Activated naive CD8-positive, alpha-beta T cell treated with anti-CD3 and anti-CD28 coated beads, Interleukin-2, amount 10 ng/mL, durations not matched to agents 7 days and 5 days (primary cell): ENCODE data around the gene PLCD4. TPM values are rescaled to one million over a fixed set of nuclear protein-coding genes. Genes with fewer than 3 reads are reported as not detected.
A peak's percentile ranks its signal among the peaks of the same experiment; 100 is the strongest.

Source experiments
- ATAC-seq: fragments of 150-1000 bp; cut with Tn5 transposase; one replicate; pipeline ENCODE4 v1.10.0; 2021; ENCODE audit warnings: low read depth, moderate library complexity
- POLR2A ChIA-PET: fragments of 350-600 bp; sonication (Branson Sonifier 250); formaldehyde crosslinking; loops from one replicate; lab custom pipeline; 2021; ENCODE audit warnings: antibody characterized with exemption; lab: Charles Lee
- DNase-seq: peaks from one replicate; pipeline ENCODE4 v3.0.0; 2021
- H3K27ac Mint-ChIP-seq: one replicate; pipeline ENCODE4 v1.8.0; 2022; ENCODE audit warnings: mild to moderate bottlenecking, mixed read lengths
- H3K27me3 Mint-ChIP-seq: one replicate; pipeline ENCODE4 v1.8.0; 2022; ENCODE audit warnings: mild to moderate bottlenecking, moderate library complexity, mixed read lengths
- H3K36me3 Mint-ChIP-seq: one replicate; pipeline ENCODE4 v1.8.0; 2021; ENCODE audit warnings: mild to moderate bottlenecking, mixed read lengths
- H3K4me1 Mint-ChIP-seq: one replicate; pipeline ENCODE4 v1.8.0; 2021; ENCODE audit warnings: mixed read lengths
- H3K4me3 Mint-ChIP-seq: one replicate; pipeline ENCODE4 v1.8.0; 2022; ENCODE audit warnings: mild to moderate bottlenecking, moderate library complexity, mixed read lengths
- H3K9me3 Mint-ChIP-seq: one replicate; pipeline ENCODE4 v1.8.0; 2021; ENCODE audit warnings: mixed read lengths
- total RNA-seq, 2 experiments: library from RNA; stranded (reverse); gene quantifications; one replicate each; pipeline ENCODE4 v1.2.3, GENCODE V29; 2021

Gene PLCD4
- total RNA-seq, 2 experiments from 2014 or later: 0.54 to 0.64 TPM

DNA sequence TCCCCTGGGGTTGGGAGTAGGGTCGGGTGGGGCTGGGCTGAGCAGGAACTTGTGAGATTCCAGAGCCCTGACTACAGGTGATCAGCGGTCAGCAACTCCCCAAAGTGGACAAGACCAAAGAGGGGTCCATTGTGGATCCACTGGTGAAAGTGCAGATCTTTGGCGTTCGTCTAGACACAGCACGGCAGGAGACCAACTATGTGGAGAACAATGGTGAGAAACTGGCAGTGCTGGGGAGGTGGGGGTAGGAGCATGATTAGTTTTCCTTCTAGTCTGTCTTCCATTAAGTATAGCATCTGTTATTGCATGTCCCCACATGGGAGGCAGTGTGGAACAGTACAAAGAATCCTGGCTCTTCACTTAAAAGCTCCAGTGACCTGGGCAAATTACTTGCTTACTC, 28.0 kb downstream of the PLCD4 start:
- Mint-ChIP-seq H3K36me3 (peaks cover 22% of the 10 kb centered on the region), H3K27ac (no peak overlapping the region), H3K4me1 (no peaks in the 10 kb centered on the region), H3K4me3 (no peak overlapping the region), H3K9me3 (no peaks in the 10 kb centered on the region), H3K27me3 (no peaks in the 10 kb centered on the region)
- DNase-seq (no peak), ATAC-seq (no peak)
- POLR2A ChIA-PET: no interaction called here

DNA sequence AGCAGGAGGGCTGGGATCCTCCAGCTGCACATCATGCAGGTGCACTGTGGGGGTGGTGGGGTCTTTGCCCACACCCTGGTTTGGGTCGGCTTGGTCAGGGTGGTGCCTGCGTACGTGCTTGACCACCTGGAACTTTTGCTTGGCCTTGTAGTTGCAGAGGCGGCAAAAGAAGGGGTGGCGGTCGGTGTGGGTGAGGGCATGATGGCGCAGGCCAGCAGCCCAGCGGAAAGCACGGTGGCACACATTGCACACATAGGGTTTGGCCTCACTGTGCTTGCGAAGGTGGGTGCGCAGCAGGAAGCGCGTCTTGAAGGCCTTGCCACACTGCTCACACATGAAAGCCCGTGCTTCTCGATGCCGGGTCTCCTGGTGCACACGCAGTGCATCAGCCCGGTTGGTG, 30.7 kb downstream of the PLCD4 start:
- H3K27ac Mint-ChIP-seq: no peak overlapping the region
- no peak overlapping the region for H3K4me3 Mint-ChIP-seq
- POLR2A ChIA-PET: no interaction called here
- ATAC-seq: no peak
- H3K9me3 Mint-ChIP-seq: no peaks in the 10 kb centered on the region
- peaks cover 27% of the 10 kb centered on the region for H3K36me3 Mint-ChIP-seq
- H3K4me1 Mint-ChIP-seq: no peaks in the 10 kb centered on the region
- H3K27me3 Mint-ChIP-seq: no peaks in the 10 kb centered on the region
- DNase-seq: no peak

DNA sequence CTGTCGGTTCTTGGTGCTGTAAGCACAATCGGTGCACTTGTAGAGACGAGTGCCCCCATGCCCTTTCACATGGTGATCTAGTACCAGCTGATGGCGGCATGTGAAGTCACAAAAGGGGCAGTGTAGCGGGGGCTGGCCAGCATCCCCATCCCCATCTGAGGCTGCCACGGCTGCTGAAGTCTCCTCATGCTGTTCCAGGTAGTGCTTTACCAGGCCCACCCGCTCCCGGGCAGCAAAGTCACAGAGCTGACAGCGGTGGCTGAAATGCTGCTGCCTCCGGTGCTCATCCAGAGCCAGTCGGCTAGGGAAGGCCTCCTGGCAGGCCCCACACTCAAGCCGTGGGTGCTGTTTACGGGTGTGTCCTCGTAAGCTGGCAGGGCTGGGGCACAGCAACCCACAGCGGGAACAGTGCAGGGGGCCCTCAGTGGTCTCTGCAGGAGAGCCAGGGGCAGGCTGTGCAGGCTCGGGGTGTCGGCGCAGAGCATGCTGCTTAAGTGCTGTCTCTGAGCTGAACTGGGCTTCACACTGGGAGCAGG, 34.5 kb downstream of the PLCD4 start:
- Mint-ChIP-seq H3K27me3 (no peaks in the 10 kb centered on the region), H3K9me3 (no peaks in the 10 kb centered on the region), H3K36me3 (peaks cover 17% of the 10 kb centered on the region), H3K4me3 (no peak overlapping the region), H3K27ac (no peak overlapping the region), H3K4me1 (no peaks in the 10 kb centered on the region)
- no peak for DNase-seq
- POLR2A ChIA-PET: interaction anchor here (0.6 kb wide), 1 partner anchor 44 kb away, joined by 3 read pairs; no protein-coding TSS in a partner anchor
- ATAC-seq: no peak

DNA sequence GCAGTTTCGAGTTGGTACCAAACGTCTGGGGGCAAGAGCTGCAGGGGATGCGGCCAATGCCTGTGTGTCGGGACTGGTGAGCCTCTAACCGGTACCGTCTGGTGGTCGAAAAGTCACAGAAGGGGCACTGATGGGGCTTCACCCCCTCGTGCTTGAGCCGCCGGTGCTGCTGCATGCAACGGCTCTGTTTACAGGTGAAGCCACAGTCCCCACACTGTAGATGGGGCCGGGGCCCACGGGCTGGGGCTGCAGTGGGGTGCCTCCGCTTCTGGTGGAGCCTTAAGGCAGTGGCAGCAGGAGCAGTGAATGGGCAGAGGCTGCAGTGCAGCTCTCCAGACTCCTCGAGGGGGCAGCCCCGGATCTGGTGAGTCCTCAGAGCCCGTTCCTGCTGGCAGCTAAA, 35.1 kb downstream of the PLCD4 start:
- ATAC-seq (no peak), DNase-seq (no peak)
- H3K27me3 Mint-ChIP-seq: no peaks in the 10 kb centered on the region
- H3K36me3 Mint-ChIP-seq: peaks cover 13% of the 10 kb centered on the region
- POLR2A ChIA-PET: no interaction called here
- H3K4me3 Mint-ChIP-seq: no peak overlapping the region
- H3K9me3 Mint-ChIP-seq: no peaks in the 10 kb centered on the region
- peaks cover 2% of the 10 kb centered on the region for H3K4me1 Mint-ChIP-seq
- H3K27ac Mint-ChIP-seq: no peak overlapping the region

DNA sequence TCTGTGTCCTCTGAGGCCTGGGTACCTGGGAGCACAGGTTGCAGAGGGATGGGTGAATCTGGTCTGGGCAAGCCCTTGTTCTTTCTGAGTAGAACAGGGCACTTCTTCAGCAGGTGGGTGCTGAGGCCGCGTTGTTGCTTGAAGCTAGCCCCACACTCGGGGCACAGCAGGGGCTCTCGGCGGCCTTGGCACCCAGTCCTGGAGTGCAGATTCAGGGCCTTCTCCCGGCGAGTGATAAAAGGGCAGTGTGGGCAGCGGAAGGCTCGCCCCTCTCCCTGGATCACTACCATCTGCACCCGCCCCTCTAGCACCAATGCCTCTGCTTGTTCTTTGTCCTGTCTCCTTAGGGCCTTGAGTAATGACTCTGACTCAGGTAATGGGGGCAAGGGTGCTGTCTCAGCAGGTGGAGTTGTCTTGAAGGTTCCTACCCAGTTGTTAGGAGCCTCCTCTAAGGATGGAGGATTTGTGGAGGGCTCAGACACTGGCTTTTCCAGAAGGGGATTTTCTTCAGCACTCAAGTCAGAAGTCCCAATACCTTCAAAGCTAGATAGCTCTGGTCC, 36.1 kb downstream of the PLCD4 start:
- no peaks in the 10 kb centered on the region for H3K27me3 Mint-ChIP-seq
- no peaks in the 10 kb centered on the region for H3K9me3 Mint-ChIP-seq
- POLR2A ChIA-PET: no interaction called here
- H3K27ac Mint-ChIP-seq: no peak overlapping the region
- peaks cover 9% of the 10 kb centered on the region for H3K36me3 Mint-ChIP-seq
- H3K4me3 Mint-ChIP-seq: no peak overlapping the region
- no peak for ATAC-seq
- H3K4me1 Mint-ChIP-seq: peaks cover 7% of the 10 kb centered on the region
- DNase-seq: no peak

DNA sequence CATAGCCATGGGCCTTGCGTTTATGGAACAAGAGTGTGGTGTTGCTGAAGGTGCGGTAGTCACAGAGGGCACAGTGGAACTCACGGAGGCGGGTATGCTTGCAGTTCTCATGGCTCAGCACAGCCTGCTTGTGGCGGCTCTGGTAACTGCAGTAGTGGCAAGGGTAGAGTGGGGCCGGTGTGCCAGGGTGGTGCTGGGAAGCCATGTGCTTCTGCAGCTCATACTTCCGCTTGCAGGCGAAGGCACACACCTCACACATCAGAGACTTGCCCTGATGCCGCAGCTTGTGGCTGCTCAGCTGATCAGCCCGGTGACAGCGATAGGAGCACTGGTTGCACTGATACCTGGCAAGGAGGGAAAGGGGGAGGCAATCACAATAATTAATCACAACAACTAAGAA, 37.0 kb downstream of the PLCD4 start:
- no peak overlapping the region for H3K27ac Mint-ChIP-seq
- no peaks in the 10 kb centered on the region for H3K27me3 Mint-ChIP-seq
- DNase-seq (no peak), ATAC-seq (no peak)
- H3K36me3 Mint-ChIP-seq: peaks cover 12% of the 10 kb centered on the region
- POLR2A ChIA-PET: no interaction called here
- H3K4me1 Mint-ChIP-seq: peaks cover 7% of the 10 kb centered on the region
- no peaks in the 10 kb centered on the region for H3K9me3 Mint-ChIP-seq
- no peak overlapping the region for H3K4me3 Mint-ChIP-seq

DNA sequence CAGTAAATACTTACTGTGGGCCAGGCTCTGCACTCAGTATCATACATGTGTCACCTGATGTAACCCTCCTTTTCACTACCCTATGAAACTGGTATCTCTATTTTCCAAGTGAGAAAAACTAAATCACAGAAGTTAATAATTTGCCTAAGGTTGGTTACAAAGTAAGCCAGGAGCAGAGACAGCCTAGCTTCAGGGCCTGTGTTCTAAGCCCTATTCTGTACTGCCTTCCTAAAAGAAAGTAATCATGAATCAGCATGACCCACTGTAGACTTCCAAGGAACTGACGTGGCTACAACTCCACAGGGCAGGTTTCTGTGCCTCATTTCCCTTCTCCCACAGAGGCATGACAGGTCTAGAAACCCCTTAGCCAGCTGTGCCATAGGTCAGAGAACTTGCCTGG, 37.4 kb downstream of the PLCD4 start:
- POLR2A ChIA-PET: no interaction called here
- Mint-ChIP-seq H3K4me3 (no peak overlapping the region), H3K4me1 (peaks cover 7% of the 10 kb centered on the region), H3K9me3 (no peaks in the 10 kb centered on the region), H3K36me3 (peaks cover 12% of the 10 kb centered on the region), H3K27ac (no peak overlapping the region), H3K27me3 (no peaks in the 10 kb centered on the region)
- DNase-seq (no peak), ATAC-seq (no peak)

DNA sequence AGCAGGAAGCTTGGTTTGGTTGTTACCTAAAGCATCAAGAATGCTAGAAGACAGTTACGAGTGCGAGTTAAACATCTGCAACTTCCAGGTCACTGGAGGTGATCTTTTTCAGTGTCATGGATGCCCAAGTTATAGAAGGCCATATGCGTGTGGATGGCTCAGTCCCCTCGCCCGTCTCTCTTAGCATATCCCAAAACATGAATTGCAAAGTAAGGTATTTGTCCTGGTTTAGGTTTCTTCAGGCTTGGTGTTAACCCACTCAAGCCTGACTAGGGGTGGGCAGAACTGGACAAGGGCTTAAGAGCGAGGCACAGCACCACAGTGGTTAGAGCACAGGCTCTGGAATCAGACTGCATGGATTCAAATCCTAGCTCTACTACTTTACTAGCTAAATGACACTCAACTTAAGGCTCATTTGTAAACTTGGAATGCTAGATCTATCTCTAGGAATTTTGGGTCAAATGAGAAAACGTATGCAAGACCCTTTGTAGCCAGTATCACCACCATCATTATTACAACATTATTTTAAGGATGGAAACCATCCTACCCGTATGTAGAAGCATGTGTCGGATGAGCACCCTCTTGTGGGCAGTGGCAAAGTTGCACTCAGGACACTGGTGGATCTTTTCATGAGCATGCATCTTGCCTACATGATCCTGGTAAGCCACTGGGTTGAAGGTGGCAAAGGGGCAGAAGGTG, 40.5 kb downstream of the PLCD4 start:
- Mint-ChIP-seq H3K27me3 (no peaks in the 10 kb centered on the region), H3K36me3 (peaks cover 8% of the 10 kb centered on the region), H3K4me1 (peaks cover 7% of the 10 kb centered on the region), H3K27ac (no peak overlapping the region), H3K9me3 (no peaks in the 10 kb centered on the region), H3K4me3 (no peak overlapping the region)
- DNase-seq (peak; percentile 57), ATAC-seq (peak; percentile 84)
- POLR2A ChIA-PET: interaction anchor here (0.7 kb wide), 1 partner anchor 201 kb away, joined by 3 read pairs; no protein-coding TSS in a partner anchor

DNA sequence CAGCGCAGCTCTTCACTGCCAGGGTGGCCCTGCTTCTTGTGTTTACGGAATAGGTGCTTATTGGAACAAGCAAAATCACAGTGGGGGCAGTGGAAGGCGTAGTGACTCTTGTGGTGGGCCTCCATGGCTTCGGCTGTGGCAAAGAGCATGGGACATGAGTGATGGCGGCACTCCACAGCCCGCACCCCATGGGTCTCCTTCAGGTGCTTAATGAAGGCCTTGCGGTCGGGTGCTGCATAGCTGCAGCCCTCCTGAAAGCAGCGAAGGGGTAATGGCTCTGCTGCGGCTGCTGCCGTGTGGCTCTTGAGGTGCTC, 41.0 kb downstream of the PLCD4 start:
- no peak overlapping the region for H3K27ac Mint-ChIP-seq
- H3K27me3 Mint-ChIP-seq: no peaks in the 10 kb centered on the region
- peaks cover 8% of the 10 kb centered on the region for H3K36me3 Mint-ChIP-seq
- ATAC-seq (peak; percentile 9), DNase-seq (no peak)
- H3K4me3 Mint-ChIP-seq: no peak overlapping the region
- POLR2A ChIA-PET: interaction anchor here (0.7 kb wide), 1 partner anchor 200 kb away, joined by 3 read pairs; no protein-coding TSS in a partner anchor
- H3K9me3 Mint-ChIP-seq: no peaks in the 10 kb centered on the region
- peaks cover 7% of the 10 kb centered on the region for H3K4me1 Mint-ChIP-seq

DNA sequence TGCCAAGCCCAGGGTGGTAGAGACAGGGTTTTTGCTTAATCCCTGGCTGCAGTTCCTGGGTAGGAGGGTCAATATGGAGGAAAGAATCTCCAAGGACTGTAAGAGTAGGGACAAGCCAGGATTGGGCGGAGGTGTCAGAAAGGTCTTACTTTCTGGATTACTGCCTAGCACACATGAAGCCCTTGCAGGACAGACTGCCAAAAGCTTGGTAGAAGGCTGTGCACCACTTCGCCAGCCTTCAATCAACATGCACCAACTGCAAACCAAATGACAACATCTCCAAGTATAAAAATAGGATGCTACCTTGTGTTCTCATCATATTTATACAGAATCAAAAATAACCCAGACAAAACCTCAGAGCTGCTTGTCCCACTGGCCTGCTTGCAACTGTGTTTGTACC, 48.1 kb downstream of the PLCD4 start:
- Mint-ChIP-seq H3K36me3 (peaks cover 7% of the 10 kb centered on the region), H3K4me3 (no peak overlapping the region), H3K4me1 (peaks cover 28% of the 10 kb centered on the region), H3K9me3 (no peaks in the 10 kb centered on the region), H3K27me3 (no peaks in the 10 kb centered on the region), H3K27ac (no peak overlapping the region)
- ATAC-seq: no peak
- DNase-seq: no peak
- POLR2A ChIA-PET: no interaction called here

DNA sequence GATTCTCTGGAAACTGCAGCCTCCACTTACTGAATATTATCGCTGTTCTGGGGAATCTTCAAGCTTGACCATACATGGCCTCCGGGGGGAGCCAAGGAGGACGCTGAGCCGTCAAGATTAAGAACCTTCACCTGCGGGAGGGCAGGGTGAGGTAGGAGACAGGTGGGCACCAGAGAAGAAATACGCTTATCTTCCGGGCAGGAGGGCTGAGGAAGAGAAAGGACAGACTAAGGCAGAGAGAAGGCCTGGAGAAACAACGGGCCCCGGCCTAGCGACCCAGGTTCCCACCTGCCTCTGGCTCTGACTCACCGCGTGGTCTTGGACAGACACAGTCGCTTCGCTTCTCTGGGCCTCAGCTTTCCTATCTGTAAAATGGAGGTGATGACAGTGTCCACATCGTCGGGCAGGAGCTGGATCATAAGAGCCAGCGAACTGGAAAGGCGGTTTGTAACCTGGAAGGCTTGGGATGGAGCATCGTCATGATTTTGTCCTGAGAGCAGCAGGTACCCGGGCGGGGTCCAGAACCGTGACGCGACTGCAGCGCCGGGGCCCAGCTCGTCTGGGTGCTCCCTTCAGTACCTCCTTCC, 51.1 kb downstream of the PLCD4 start:
- Mint-ChIP-seq H3K27me3 (no peaks in the 10 kb centered on the region), H3K9me3 (no peaks in the 10 kb centered on the region), H3K4me1 (peaks cover 28% of the 10 kb centered on the region), H3K36me3 (peaks cover 6% of the 10 kb centered on the region), H3K4me3 (peak overlapping the region; percentile 98), H3K27ac (peak overlapping the region; percentile 96)
- ATAC-seq (peak; percentile 36), DNase-seq (peak; percentile 63)
- POLR2A ChIA-PET: interaction anchor here (0.7 to 5.1 kb wide), 10 partner anchors 8 to 443 kb away, joined by 3 to 53 read pairs (median 4); partner anchors contain the start of genes RNF25, STK36 and TTLL4

DNA sequence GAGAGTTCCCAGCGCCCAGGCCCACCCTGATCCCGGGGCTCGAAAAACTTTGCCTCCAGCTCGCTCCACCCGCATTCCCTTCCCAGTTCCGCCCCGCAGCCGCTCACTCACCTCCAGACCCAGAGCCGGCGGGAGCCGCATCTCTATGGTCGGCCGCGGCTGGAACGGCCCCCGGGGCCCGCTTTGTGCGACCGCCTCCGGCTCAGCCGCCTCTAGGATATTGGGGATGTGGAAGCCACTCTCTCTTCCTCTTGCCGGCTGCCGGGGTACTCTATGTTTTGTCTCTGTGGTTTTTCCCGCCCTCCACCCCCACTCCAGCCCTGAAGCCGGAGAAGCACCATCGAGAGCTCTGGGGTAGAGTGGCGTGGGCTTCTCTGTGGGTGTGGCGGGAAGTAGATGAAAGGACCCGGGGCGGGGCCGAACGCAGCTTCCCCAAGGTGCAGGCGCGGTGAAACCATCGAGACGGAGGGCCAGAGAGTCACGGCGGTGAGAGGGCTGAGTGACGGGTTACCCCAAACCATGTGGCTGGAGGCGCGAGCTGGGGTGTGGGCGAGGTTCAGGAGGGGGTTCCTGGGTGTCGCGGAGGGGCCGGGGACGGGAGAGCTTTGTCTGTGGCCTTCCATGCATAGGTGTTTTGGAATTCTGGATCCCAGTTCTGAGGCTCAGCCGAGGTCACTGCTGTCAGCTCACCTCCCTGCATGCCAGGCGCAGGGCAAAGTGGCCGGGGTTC, 51.7 kb downstream of the PLCD4 start, which contains the start of the genes BCS1L and ZNF142:
Gene BCS1L, plus strand, starts transcription at position 426 of the 730 bp plus-strand sequence. CDS start 1,305 bp downstream, outside the sequence.
Gene ZNF142, minus strand, starts transcription at position 366 of the 730 bp plus-strand sequence. CDS start 3,194 bp downstream, outside the sequence.
- no peaks in the 10 kb centered on the region for H3K27me3 Mint-ChIP-seq
- DNase-seq (peak; percentile 91), ATAC-seq (peak; percentile 94)
- H3K4me1 Mint-ChIP-seq: peaks cover 28% of the 10 kb centered on the region
- H3K27ac Mint-ChIP-seq: peak within 1 kb of the TSS; percentile 96
- POLR2A ChIA-PET: interaction anchor here (0.6 to 5.1 kb wide), 15 partner anchors 9 to 627 kb away, joined by 3 to 53 read pairs (median 3); partner anchors contain the start of genes RNF25, STK36 and TTLL4
- H3K4me3 Mint-ChIP-seq: peak within 1 kb of the TSS; percentile 98
- H3K9me3 Mint-ChIP-seq: no peaks in the 10 kb centered on the region
- peaks cover 9% of the 10 kb centered on the region for H3K36me3 Mint-ChIP-seq

DNA sequence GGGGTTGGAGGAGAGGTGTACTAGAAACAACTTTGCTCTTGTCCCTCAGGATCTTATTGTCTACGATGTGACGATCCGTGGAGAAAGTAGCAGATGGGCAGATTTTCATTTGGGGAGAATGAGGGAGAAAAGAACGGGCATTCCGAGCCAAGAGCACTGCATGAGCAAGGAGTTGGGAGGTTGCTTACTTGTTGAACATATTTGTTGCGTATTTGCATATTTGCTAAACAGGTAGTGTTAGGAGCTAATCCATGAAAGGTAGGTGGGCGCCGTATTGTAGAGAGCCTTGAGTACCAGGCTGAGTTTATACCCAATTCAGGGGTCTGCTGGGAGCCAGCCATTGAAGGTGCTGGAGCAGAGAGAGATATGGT, 52.3 kb downstream of the PLCD4 start:
- Mint-ChIP-seq H3K4me3 (peak overlapping the region; percentile 98), H3K9me3 (no peaks in the 10 kb centered on the region), H3K4me1 (peaks cover 28% of the 10 kb centered on the region), H3K36me3 (peaks cover 10% of the 10 kb centered on the region), H3K27ac (peak overlapping the region; percentile 96), H3K27me3 (no peaks in the 10 kb centered on the region)
- ATAC-seq (no peak), DNase-seq (no peak)
- POLR2A ChIA-PET: interaction anchor here (0.6 to 5.1 kb wide), 12 partner anchors 8 to 628 kb away, joined by 3 to 53 read pairs (median 4); partner anchors contain the start of genes RNF25, STK36 and TTLL4
